Raji (cell line): ENCODE data around the gene BSN.
A peak's percentile ranks its signal among the peaks of the same experiment; 100 is the strongest.

Experiments
- POLR2A ChIP-seq: IDR thresholded peaks from 2 replicates; pipeline ENCODE4 v1.6.1; 2011; ENCODE audit warnings: low read depth, low read length, control low read depth; ENCODE audit not compliant: insufficient read depth

Gene BSN

DNA sequence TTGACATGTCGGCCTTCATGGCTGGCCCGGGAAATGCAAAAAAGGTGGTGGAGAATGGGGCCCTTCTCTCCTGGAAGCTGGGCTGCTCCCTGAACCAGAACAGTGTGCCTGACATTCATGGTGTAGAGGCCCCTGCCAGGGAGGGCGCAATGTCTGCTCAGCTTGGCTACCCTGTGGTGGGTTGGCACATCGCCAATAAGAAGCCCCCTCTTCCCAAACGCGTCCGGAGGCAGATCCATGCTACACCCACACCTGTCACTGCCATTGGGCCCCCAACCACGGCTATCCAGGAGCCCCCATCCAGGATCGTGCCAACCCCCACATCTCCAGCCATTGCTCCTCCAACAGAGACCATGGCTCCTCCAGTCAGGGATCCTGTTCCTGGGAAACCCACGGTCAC lies 23.1 kb upstream of the BSN start:
- TF ChIP-seq POLR2A, result no peak

DNA sequence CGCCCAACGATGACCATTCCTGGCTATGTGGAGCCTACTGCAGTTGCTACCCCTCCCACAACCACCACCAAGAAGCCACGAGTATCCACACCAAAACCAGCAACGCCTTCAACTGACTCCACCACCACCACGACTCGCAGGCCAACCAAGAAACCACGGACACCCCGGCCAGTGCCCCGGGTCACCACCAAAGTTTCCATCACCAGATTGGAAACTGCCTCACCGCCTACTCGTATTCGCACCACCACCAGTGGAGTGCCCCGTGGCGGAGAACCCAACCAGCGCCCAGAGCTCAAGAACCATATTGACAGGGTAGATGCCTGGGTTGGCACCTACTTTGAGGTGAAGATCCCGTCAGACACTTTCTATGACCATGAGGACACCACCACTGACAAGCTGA lies 22.6 kb upstream of the BSN start:
- no peak for TF ChIP-seq POLR2A

DNA sequence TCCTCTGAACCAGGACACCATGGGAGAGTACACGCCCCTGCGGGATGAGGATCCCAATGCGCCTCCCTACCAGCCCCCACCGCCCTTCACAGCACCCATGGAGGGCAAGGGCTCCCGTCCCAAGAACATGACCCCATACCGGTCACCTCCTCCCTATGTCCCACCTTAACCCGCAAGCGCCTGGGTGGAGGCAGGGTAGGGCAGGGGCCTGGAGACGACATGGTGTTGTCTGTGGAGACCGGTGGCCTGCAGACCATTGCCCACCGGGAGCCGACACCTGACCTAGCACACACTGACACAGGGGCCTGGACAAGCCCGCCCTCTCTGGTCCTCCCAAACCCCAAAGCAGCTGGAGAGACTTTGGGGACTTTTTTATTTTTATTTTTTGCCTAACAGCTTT lies 21.2 kb upstream of the BSN start:
- no peak for TF ChIP-seq POLR2A

GRCh38 chr3:49533786-49534519 lies 20.3 kb upstream of the BSN start:
- no peak for TF ChIP-seq POLR2A

DNA sequence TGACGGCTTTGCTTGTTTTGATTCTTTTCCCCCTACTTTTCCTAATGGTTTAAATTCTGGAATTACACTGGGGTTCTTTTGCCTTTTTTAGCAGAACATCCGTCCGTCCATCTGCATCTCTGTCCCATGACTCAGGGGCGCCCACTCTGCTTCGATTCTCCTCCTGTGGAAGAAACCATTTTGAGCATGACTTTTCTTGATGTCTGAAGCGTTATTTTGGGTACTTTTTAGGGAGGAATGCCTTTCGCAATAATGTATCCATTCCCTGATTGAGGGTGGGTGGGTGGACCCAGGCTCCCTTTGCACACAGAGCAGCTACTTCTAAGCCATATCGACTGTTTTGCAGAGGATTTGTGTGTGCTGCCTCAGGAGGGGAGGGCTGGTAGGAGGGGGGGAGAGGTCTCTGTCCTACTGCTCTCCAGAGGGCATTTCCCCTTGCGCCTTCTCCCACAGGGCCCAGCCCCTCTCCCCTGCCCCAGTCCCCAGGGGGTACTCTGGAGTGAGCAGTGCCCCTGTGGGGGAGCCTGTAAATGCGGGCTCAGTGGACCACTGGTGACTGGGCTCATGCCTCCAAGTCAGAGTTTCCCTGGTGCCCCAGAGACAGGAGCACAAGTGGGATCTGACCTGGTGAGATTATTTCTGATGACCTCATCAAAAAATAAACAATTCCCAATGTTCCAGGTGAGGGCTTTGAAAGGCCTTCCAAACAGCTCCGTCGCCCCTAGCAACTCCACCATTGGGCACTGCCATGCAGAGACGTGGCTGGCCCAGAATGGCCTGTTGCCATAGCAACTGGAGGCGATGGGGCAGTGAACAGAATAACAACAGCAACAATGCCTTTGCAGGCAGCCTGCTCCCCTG lies 19.5 kb upstream of the BSN start:
- no peak for TF ChIP-seq POLR2A

DNA sequence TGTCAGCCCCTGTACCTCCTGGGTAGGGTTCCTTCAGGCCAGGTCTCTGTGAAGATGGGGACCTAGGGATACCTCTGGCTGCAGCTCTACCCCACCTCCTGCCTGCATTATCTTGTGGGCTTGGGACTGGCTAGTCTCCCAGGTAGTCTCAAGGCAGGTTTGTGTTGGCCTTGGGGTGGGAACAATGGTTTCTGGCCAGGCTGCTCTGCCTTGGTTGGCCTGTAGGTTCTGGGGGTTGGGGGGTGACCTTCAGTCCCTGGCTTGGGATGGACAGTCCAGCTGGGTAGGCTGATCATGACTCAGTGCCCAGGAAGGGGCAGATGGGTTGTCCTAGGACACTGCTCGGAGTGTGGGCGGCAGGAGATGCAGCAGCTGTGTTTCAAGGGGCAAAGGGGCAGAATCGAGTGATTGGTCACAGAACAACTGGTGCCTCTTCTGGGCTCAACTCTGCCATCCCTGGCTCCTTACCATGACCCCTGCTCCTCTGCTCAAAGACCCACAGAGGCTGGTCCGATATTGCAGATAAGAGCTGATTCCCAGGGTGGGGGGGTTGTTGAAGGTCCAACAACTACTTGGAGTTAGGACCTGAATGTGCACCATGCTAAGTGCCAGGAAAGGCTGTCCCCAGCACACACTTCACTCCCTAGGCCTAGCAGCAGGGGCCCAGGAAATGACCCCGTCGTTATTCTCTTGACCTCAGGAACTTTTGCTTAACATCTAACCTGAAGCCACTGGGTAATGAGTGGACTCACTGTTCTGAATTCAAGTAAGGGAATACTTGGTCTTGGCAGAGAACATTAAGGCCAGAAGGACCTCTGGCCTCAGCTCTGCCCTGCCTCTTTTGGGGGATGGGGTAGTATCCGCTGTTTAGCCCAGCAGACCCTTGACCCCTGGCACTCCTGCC lies 18.1 kb upstream of the BSN start:
- no peak for TF ChIP-seq POLR2A

DNA sequence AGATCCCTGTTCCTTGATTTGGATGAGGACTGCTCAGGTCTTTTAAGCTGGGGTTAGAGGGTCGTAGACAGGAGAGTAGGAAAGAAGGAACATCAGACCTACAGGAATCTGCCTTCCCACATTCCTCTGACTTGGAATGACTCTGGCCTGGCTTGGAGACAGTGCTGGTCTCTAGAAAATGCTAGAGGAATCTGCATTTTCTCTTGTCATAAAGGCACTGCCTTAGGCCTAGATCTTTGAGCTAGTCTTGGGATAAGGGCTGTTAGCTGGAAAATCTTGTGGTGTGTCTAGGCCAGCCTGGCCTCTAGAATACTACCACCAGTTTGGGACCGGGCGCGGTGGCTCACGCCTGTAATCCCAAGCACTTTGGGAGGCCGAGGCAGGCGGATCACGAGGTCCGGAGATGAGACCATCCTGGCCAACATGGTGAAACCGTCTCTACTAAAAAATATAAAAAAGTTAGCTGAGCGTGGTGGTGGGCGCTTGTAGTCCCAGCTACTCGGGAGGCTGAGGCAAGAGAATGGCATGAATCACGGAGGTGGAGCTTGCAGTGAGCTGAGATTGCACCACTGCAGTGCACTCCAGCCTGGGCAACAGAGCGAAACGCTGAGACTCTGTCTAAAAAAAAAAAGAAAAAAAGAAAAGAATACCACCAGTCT lies 17.3 kb upstream of the BSN start:
- no peak for TF ChIP-seq POLR2A

- peak; percentile 62 for TF ChIP-seq POLR2A
Measured at GRCh38 chr3:49539659-49540560, 14.4 kb upstream of the BSN start.

GRCh38 chr3:49552087-49552486 lies 2.2 kb upstream of the BSN start:
- TF ChIP-seq POLR2A, result no peak

GRCh38 chr3:49553324-49553691 lies 969 bp upstream of the BSN start:
- TF ChIP-seq POLR2A, result no peak

DNA sequence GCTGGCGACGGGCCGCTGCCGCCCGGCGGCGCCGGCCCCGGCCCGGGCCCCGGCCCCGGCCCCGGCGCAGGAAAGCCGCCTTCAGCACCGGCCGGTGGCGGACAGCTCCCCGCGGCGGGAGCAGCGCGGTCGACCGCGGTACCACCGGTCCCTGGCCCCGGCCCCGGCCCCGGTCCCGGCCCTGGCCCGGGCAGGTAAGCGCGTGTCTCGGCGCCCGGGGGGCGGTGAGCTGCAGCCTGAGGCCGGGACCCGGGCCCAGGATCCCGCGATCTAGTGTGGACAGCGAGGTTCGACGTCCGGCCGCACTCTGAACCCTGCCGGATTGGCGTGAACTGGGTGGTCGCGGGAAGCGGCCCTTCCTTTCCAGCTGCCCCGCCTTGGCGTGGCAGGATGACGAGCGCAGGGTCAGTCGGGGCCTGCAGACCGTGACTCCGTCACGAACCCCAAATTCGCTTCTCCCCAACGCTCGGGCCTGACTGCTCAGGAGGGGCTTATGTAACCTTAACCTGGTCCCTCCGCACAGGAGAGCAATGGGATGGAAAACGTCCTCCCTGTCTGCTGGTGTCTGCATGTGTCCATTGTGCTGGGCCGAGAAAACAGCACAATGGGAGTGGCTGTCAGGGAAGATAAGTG lies 472 bp downstream of the BSN start:
- no peak for TF ChIP-seq POLR2A

- no peak for TF ChIP-seq POLR2A
Measured at GRCh38 chr3:49556500-49557275, 2.4 kb downstream of the BSN start.
